K562 (cell line): ENCODE results near the gene MYO3B. TPM values are rescaled to one million over a fixed set of nuclear protein-coding genes. Genes with fewer than 3 reads are reported as not detected.

ENCODE experiments used
- ATF1 ChIP-seq, 2 experiments: fragments of 450-650 bp in 1 of 2; IDR thresholded peaks; 2 replicates each; pipeline ENCODE4 v1.6.1; 2016; ENCODE audit warnings: missing compliant biosample characterization in 1 of 2, missing genetic modification characterization in 1 of 2
- CAMTA2 ChIP-seq: fragments of 250-450 bp; sonication (Bioruptor Pico); conservative IDR thresholded peaks from 2 replicates; pipeline ENCODE4 v1.5.1; 2022
- CBX5 ChIP-seq: IDR thresholded peaks from 2 replicates; pipeline ENCODE4 v1.6.1; 2014; ENCODE audit warnings: low read depth, borderline replicate concordance
- ETV1 ChIP-seq: fragments of 450-650 bp; conservative IDR thresholded peaks from 2 replicates; pipeline ENCODE4 v1.6.1; 2016; ENCODE audit warnings: missing genetic modification characterization, control low read depth, low read depth, missing compliant biosample characterization
- HMG20A ChIP-seq: fragments of 450-650 bp; formaldehyde crosslinking; conservative IDR thresholded peaks from 2 replicates; pipeline ENCODE4 v1.4.0; 2020; ENCODE audit warnings: mild to moderate bottlenecking, mixed read lengths
- ILK ChIP-seq: fragments of 450-650 bp; IDR thresholded peaks from 2 replicates; pipeline ENCODE4 v1.6.1; 2016; ENCODE audit warnings: missing genetic modification characterization, low read depth, mild to moderate bottlenecking, missing compliant biosample characterization, moderate library complexity, borderline replicate concordance
- KAT8 ChIP-seq: fragments of 450-650 bp; IDR thresholded peaks from 2 replicates; pipeline ENCODE4 v1.6.1; 2016; ENCODE audit warnings: low read depth, mild to moderate bottlenecking
- LCOR ChIP-seq: sonication (generic); formaldehyde crosslinking; IDR thresholded peaks from 2 replicates; pipeline ENCODE4 v1.8.0; 2022; ENCODE audit warnings: mild to moderate bottlenecking, missing genetic modification reagents
- MAFG ChIP-seq: fragments of 450-650 bp; conservative IDR thresholded peaks from 2 replicates; pipeline ENCODE4 v1.6.1; 2016; ENCODE audit warnings: missing genetic modification characterization, missing compliant biosample characterization
- MCM7 ChIP-seq, 2 experiments: fragments of 450-650 bp; IDR thresholded peaks; 2 replicates each; pipeline ENCODE4 v1.6.1; 2016 to 2018
- NBN ChIP-seq: fragments of 450-650 bp; IDR thresholded peaks from 2 replicates; pipeline ENCODE4 v1.6.1; 2016; ENCODE audit warnings: low read depth, mild to moderate bottlenecking
- NFATC3 ChIP-seq: fragments of 450-650 bp; IDR thresholded peaks from 2 replicates; pipeline ENCODE4 v1.6.1; 2017; ENCODE audit warnings: mild to moderate bottlenecking
- NFE2 ChIP-seq: IDR thresholded peaks from 2 replicates; pipeline ENCODE4 v1.6.1; 2014; ENCODE audit warnings: antibody characterized with exemption, low read depth
- POLR2H ChIP-seq: IDR thresholded peaks from 2 replicates; pipeline ENCODE4 v1.6.1; 2016; ENCODE audit warnings: missing genetic modification characterization, low read depth, mild to moderate bottlenecking, control low read depth, missing compliant biosample characterization, moderate library complexity
- PTTG1 ChIP-seq: fragments of 450-650 bp; IDR thresholded peaks from 2 replicates; pipeline ENCODE4 v1.6.1; 2016; ENCODE audit warnings: low read depth, mild to moderate bottlenecking, missing genetic modification characterization, missing compliant biosample characterization
- RBM17 ChIP-seq: fragments of 200-400 bp; formaldehyde crosslinking; IDR thresholded peaks from 2 replicates; pipeline ENCODE4 v1.6.1; 2017; ENCODE audit warnings: low read depth, mild to moderate bottlenecking, low read length, borderline replicate concordance
- SRSF1 ChIP-seq: fragments of 200-400 bp; formaldehyde crosslinking; IDR thresholded peaks from 2 replicates; pipeline ENCODE4 v1.6.1; 2017; ENCODE audit warnings: mild to moderate bottlenecking, low read depth, low read length, moderate library complexity
- STAT5B ChIP-seq: fragments of 250-450 bp; sonication (Bioruptor Pico); IDR thresholded peaks from 2 replicates; pipeline ENCODE4 v1.8.0; 2021; ENCODE audit warnings: mild to moderate bottlenecking, inconsistent platforms
- TEAD2 ChIP-seq: fragments of 450-650 bp; IDR thresholded peaks from 2 replicates; pipeline ENCODE4 v1.6.1; 2016; ENCODE audit warnings: missing genetic modification characterization, control low read depth, missing compliant biosample characterization
- XRCC3 ChIP-seq: fragments of 450-650 bp; IDR thresholded peaks from 2 replicates; pipeline ENCODE4 v1.6.1; 2017; ENCODE audit warnings: mild to moderate bottlenecking, moderate library complexity
- ZFP30 ChIP-seq: fragments of 250-450 bp; sonication (Bioruptor Pico); IDR thresholded peaks from 2 replicates; pipeline ENCODE4 v1.8.0; 2022; ENCODE audit warnings: moderate library complexity, mild to moderate bottlenecking, inconsistent platforms, borderline replicate concordance
- ZNF780A ChIP-seq: fragments of 250-450 bp; sonication (Bioruptor Pico); IDR thresholded peaks from 2 replicates; pipeline ENCODE4 v1.5.0; 2021; ENCODE audit warnings: mild to moderate bottlenecking
- polyA plus RNA-seq, 8 experiments: library from polyadenylated mRNA; depleted of rRNA in 4 of 8; stranded (reverse) in 5 of 8; unstranded in 3 of 8; fragments of >200 nt; fragmentation: Nextera tagmentation in 2 of 8; fragmentation: Illumina TruSeq in 1 of 8; extraction: Ambion mirVana in 2 of 8; extraction: Trizol in 1 of 8; gene quantifications; 2 replicates each; pipeline versions ENCODE4 v1.2.1 to v1.2.3, GENCODE V29; 2011 to 2014; ENCODE audit warnings: inconsistent platforms in 1 of 8, missing spikeins in 1 of 8
- total RNA-seq, 7 experiments: library from RNA; depleted of rRNA in 6 of 7; stranded (reverse); fragments of >200 nt in 6 of 7; fragmentation: Illumina TruSeq in 2 of 7; extraction: Trizol in 2 of 7; gene quantifications; 2 replicates each; pipeline versions ENCODE4 v1.2.1 to v1.2.3, GENCODE V29; 2011 to 2021; ENCODE audit warnings: low replicate concordance in 1 of 7
- TF ChIP-seq, protein P1 (sequence below): sonication (generic); formaldehyde crosslinking; IDR thresholded peaks from 2 replicates; pipeline ENCODE4 v1.8.1; 2023; ENCODE audit warnings: mild to moderate bottlenecking, missing genetic modification reagents
- TF ChIP-seq, protein P2 (sequence below), 3 experiments: fragments of 200-800 bp in 1 of 3; fragments of 250-450 bp in 1 of 3; fragments of 450-650 bp in 1 of 3; sonication (Bioruptor Pico) in 1 of 3; sonication (Bioruptor generic) in 1 of 3; formaldehyde crosslinking in 1 of 3; IDR thresholded peaks; 2 replicates each; pipeline versions ENCODE4 v1.6.1 to v1.8.0; 2016 to 2022; ENCODE audit warnings: mild to moderate bottlenecking in 2 of 3, missing genetic modification characterization in 2 of 3, missing compliant biosample characterization in 1 of 3, moderate library complexity in 1 of 3
- TF ChIP-seq, protein P3 (sequence below): sonication (generic); formaldehyde crosslinking; IDR thresholded peaks from 2 replicates; pipeline ENCODE4 v1.5.0; 2020; ENCODE audit warnings: missing genetic modification reagents

MYO3B gene
- total and polyA plus RNA-seq, 9 of the 15 experiments (the other 6 are each of a cell fraction or from before 2014, with no cell fraction given), result 2.7 to 6.5 (median 3.6) TPM

DNA sequence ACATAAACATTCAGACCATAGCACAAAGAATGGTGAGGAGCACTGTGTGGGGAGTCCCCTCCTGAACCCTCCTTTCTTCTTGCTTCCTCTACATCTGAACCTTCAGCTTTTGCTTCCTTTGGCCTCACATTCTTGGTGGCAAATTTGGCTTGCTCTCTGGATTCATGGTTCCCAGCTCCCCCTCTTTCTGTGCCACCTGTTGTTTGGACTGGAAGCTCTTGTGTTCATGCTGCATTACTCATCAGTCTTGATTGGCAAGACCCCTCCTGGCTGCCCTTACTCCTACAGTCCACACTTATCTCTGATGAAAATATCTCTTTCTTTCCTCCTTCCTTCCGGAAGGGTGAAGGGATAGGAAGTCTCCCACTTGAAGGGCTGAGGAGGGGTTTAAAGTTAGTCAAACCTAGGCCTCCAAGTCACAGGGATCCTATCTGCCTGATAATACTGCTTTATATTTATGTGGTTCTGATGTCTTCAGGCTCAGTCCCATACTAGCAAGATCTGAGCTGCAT, 70.0 kb downstream of the MYO3B start (continued):
- no peak for TF ChIP-seq CAMTA2
- 0 out of 2 replicates have a peak, but pooled peaks have one; percentile 25 for TF ChIP-seq LCOR (CRISPR knock-in tag)
- no peak for TF ChIP-seq TEAD2
- TF ChIP-seq, protein P1, sequence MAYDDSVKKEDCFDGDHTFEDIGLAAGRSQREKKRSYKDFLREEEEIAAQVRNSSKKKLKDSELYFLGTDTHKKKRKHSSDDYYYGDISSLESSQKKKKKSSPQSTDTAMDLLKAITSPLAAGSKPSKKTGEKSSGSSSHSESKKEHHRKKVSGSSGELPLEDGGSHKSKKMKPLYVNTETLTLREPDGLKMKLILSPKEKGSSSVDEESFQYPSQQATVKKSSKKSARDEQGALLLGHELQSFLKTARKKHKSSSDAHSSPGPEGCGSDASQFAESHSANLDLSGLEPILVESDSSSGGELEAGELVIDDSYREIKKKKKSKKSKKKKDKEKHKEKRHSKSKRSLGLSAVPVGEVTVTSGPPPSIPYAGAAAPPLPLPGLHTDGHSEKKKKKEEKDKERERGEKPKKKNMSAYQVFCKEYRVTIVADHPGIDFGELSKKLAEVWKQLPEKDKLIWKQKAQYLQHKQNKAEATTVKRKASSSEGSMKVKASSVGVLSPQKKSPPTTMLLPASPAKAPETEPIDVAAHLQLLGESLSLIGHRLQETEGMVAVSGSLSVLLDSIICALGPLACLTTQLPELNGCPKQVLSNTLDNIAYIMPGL (CRISPR knock-in tag), result no peak
- TF ChIP-seq, protein P2, sequence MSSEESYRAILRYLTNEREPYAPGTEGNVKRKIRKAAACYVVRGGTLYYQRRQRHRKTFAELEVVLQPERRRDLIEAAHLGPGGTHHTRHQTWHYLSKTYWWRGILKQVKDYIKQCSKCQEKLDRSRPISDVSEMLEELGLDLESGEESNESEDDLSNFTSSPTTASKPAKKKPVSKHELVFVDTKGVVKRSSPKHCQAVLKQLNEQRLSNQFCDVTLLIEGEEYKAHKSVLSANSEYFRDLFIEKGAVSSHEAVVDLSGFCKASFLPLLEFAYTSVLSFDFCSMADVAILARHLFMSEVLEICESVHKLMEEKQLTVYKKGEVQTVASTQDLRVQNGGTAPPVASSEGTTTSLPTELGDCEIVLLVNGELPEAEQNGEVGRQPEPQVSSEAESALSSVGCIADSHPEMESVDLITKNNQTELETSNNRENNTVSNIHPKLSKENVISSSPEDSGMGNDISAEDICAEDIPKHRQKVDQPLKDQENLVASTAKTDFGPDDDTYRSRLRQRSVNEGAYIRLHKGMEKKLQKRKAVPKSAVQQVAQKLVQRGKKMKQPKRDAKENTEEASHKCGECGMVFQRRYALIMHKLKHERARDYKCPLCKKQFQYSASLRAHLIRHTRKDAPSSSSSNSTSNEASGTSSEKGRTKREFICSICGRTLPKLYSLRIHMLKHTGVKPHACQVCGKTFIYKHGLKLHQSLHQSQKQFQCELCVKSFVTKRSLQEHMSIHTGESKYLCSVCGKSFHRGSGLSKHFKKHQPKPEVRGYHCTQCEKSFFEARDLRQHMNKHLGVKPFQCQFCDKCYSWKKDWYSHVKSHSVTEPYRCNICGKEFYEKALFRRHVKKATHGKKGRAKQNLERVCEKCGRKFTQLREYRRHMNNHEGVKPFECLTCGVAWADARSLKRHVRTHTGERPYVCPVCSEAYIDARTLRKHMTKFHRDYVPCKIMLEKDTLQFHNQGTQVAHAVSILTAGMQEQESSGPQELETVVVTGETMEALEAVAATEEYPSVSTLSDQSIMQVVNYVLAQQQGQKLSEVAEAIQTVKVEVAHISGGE (CRISPR knock-in tag; IDR thresholded peaks at IDR 0.05), result 0 out of 6 replicates have a peak, but pooled peaks of 1 of the 3 experiments have one; percentile 43
- TF ChIP-seq RBM17, result no peak
- 0 out of 2 replicates have a peak, but pooled peaks have one; percentile 46 for TF ChIP-seq PTTG1 (tag)
- no peak for TF ChIP-seq NFE2
- TF ChIP-seq NFATC3, result no peak
- no peak for TF ChIP-seq NBN
- TF ChIP-seq MCM7 (IDR thresholded peaks at IDR 0.05), result no peak
- TF ChIP-seq, protein P3, sequence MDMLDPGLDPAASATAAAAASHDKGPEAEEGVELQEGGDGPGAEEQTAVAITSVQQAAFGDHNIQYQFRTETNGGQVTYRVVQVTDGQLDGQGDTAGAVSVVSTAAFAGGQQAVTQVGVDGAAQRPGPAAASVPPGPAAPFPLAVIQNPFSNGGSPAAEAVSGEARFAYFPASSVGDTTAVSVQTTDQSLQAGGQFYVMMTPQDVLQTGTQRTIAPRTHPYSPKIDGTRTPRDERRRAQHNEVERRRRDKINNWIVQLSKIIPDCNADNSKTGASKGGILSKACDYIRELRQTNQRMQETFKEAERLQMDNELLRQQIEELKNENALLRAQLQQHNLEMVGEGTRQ, result no peak
- TF ChIP-seq ILK (tag), result no peak
- no peak for TF ChIP-seq KAT8
- TF ChIP-seq CBX5, result no peak
- TF ChIP-seq SRSF1, result no peak
- no peak for TF ChIP-seq MAFG (tag)
- no peak for TF ChIP-seq ZFP30 (CRISPR knock-in tag)
- no peak for TF ChIP-seq ATF1 (CRISPR knock-in tag; IDR thresholded peaks at IDR 0.05)
- TF ChIP-seq ATF1 (tag; IDR thresholded peaks at IDR 0.05), result peak; percentile 48
- no peak for TF ChIP-seq POLR2H
- no peak for TF ChIP-seq STAT5B
- TF ChIP-seq ETV1, result peak; percentile 94
- TF ChIP-seq XRCC3, result no peak
- TF ChIP-seq ZNF780A (CRISPR knock-in tag), result peak; percentile 85
- TF ChIP-seq HMG20A (CRISPR knock-in tag), result no peak
